A549 (cell line): Measurements from ENCODE around the gene FKTN. TPM values are rescaled to one million over a fixed set of nuclear protein-coding genes. Genes with fewer than 3 reads are reported as not detected.
A peak's percentile ranks its signal among the peaks of the same experiment; 100 is the strongest.

Experiments
- ATAC-seq, 2 experiments: fragments of 200-7000 bp in 1 of 2; fragments of >200 bp in 1 of 2; cut with Nextera tagmentation in 1 of 2; cut with Tn5 transposase in 1 of 2; 3 replicates each; pipeline versions ENCODE4 v1.8.0 to v1.9.1; 2018 to 2020; ENCODE audit warnings: mild to moderate bottlenecking in 1 of 2, moderate library complexity in 1 of 2
- CTCF ChIA-PET: fragments of 300-600 bp; sonication (Branson Sonifier 250); formaldehyde crosslinking; extraction: SDS; loops from one replicate; lab custom pipeline; 2021; ENCODE audit warnings: antibody characterized with exemption, inconsistent platforms; lab: Yijun Ruan, JAX
- POLR2A ChIA-PET: fragments of 350-600 bp; formaldehyde crosslinking; extraction: SDS; loops from one replicate; lab custom pipeline; 2021; ENCODE audit warnings: antibody characterized with exemption, inconsistent platforms; lab: Yijun Ruan, JAX
- DNase-seq, 2 experiments: peaks; one replicate each; pipeline versions ENCODE4 v3.0.0 to v3.0.0-alpha.2; 2011 to 2016; ENCODE audit warnings: low read depth in 1 of 2, low spot score in 1 of 2
- FAIRE-seq: peaks from 2 replicates; lab custom pipeline; 2011; peaks lifted over from hg19 to GRCh38; lab: Jason Lieb, UNC
- H3K27ac ChIP-seq, 2 experiments: fragments of >200 bp; sonication (Bioruptor Twin); formaldehyde crosslinking; 3 replicates each; pipeline ENCODE4 v1.5.1; 2016 to 2017
- H3K4me1 ChIP-seq: fragments of >200 bp; sonication (Bioruptor Twin); formaldehyde crosslinking; 3 replicates; pipeline ENCODE4 v1.6.1; 2016
- H3K4me2 ChIP-seq: fragments of >200 bp; sonication (Bioruptor Twin); formaldehyde crosslinking; 3 replicates; pipeline ENCODE4 v1.6.1; 2016
- H3K4me3 ChIP-seq: fragments of >200 bp; sonication (Bioruptor Twin); formaldehyde crosslinking; 3 replicates; pipeline ENCODE4 v1.5.1; 2016
- H3K9me3 ChIP-seq: fragments of >200 bp; sonication (Bioruptor Twin); formaldehyde crosslinking; 3 replicates; pipeline ENCODE4 v1.6.1; 2016
- CBX2 ChIP-seq: fragments of 200-600 bp; sonication (generic); IDR thresholded peaks from 2 replicates; pipeline ENCODE4 v1.6.1; 2016; ENCODE audit warnings: low read depth, mild to moderate bottlenecking, borderline replicate concordance
- CHD2 ChIP-seq: fragments of 150-350 bp; IDR thresholded peaks from 2 replicates; pipeline ENCODE4 v1.6.1; 2014; ENCODE audit warnings: low read length; ENCODE audit not compliant: partially characterized antibody
- EHF ChIP-seq: fragments of 250-450 bp; sonication (Bioruptor Pico); IDR thresholded peaks from 2 replicates; pipeline ENCODE4 v1.5.0; 2020; ENCODE audit warnings: mild to moderate bottlenecking
- EHMT2 ChIP-seq: fragments of 200-600 bp; sonication (generic); IDR thresholded peaks from 2 replicates; pipeline ENCODE4 v1.6.1; 2016; ENCODE audit warnings: antibody characterized with exemption, low read depth, mild to moderate bottlenecking, moderate library complexity
- FOSL2 ChIP-seq, 2 experiments: fragments of 450-650 bp in 1 of 2; fragments of >200 bp in 1 of 2; sonication (Bioruptor Twin) in 1 of 2; formaldehyde crosslinking; IDR thresholded peaks; 2 replicates each; pipeline versions ENCODE4 v1.5.0 to v1.6.1; 2016 to 2020; ENCODE audit warnings: mild to moderate bottlenecking in 1 of 2, moderate library complexity in 1 of 2
- GATA3 ChIP-seq: IDR thresholded peaks from 2 replicates; pipeline ENCODE4 v1.6.1; 2012; ENCODE audit warnings: borderline replicate concordance
- HDAC2 ChIP-seq: fragments of 200-600 bp; sonication (generic); IDR thresholded peaks from 2 replicates; pipeline ENCODE4 v1.6.1; 2016
- HOXB13 ChIP-seq: fragments of 250-450 bp; sonication (Bioruptor Pico); IDR thresholded peaks from 2 replicates; pipeline ENCODE4 v1.5.0; 2020; ENCODE audit warnings: low read depth, mild to moderate bottlenecking, moderate library complexity
- JUNB ChIP-seq: fragments of >200 bp; sonication (Bioruptor Twin); formaldehyde crosslinking; IDR thresholded peaks from 2 replicates; pipeline ENCODE4 v1.6.1; 2016
- NPAS2 ChIP-seq: fragments of 250-450 bp; sonication (Bioruptor Pico); IDR thresholded peaks from 2 replicates; pipeline ENCODE4 v1.8.0; 2022; ENCODE audit warnings: mild to moderate bottlenecking, moderate library complexity, borderline replicate concordance
- NR3C1 ChIP-seq: fragments of >200 bp; sonication (Bioruptor Twin); formaldehyde crosslinking; IDR thresholded peaks from 3 replicates; pipeline ENCODE4 v1.6.1; 2017
- RARB ChIP-seq: fragments of 250-450 bp; sonication (Bioruptor Pico); IDR thresholded peaks from 2 replicates; pipeline ENCODE4 v1.8.0; 2021; ENCODE audit warnings: mild to moderate bottlenecking, moderate library complexity
- SREBF2 ChIP-seq: fragments of 450-650 bp; IDR thresholded peaks from 2 replicates; pipeline ENCODE4 v1.6.1; 2014; ENCODE audit warnings: mild to moderate bottlenecking, moderate library complexity
- TFCP2L1 ChIP-seq: fragments of 250-450 bp; sonication (Bioruptor Pico); IDR thresholded peaks from 2 replicates; pipeline ENCODE4 v1.5.0; 2021; ENCODE audit warnings: mild to moderate bottlenecking
- ZC3H11A ChIP-seq: fragments of 450-650 bp; IDR thresholded peaks from 2 replicates; pipeline ENCODE4 v1.6.1; 2014; ENCODE audit warnings: antibody characterized with exemption, mild to moderate bottlenecking
- ZFP36 ChIP-seq: fragments of 450-650 bp; IDR thresholded peaks from 2 replicates; pipeline ENCODE4 v1.6.1; 2014; ENCODE audit warnings: borderline replicate concordance; ENCODE audit not compliant: partially characterized antibody
- ZSCAN20 ChIP-seq: fragments of 250-450 bp; sonication (Bioruptor Pico); IDR thresholded peaks from 2 replicates; pipeline ENCODE4 v1.8.0; 2022; ENCODE audit warnings: mild to moderate bottlenecking, moderate library complexity
- WGBS: methylation state at CpG from one replicate; pipeline ENCODE4 v1.1.6; 2017; ENCODE audit errors: missing lambda C conversion rate; 5-methylcytosine and 5-hydroxymethylcytosine counted together
- polyA plus RNA-seq, 4 experiments: library from polyadenylated mRNA; depleted of rRNA in 3 of 4; stranded (reverse); fragments of >200 nt; fragmentation: RNase III in 1 of 4; extraction: RNeasy Plus Mini Kit Qiagen cat#74134 plus additional on column Dnase treatment in 1 of 4; gene quantifications; 2 replicates in 3 of 4; 3 replicates in 1 of 4; pipeline ENCODE4 v1.2.3, GENCODE V29; 2011 to 2017
- TF ChIP-seq, protein P1 (sequence below): fragments of 150-350 bp; IDR thresholded peaks from 2 replicates; pipeline ENCODE4 v1.6.1; 2014; ENCODE audit warnings: low read depth, mild to moderate bottlenecking, low read length

FKTN gene
- polyA plus RNA-seq, 2 of the 4 experiments (the other 2 are of a cell fraction): 10.3 to 21.0 TPM

DNA sequence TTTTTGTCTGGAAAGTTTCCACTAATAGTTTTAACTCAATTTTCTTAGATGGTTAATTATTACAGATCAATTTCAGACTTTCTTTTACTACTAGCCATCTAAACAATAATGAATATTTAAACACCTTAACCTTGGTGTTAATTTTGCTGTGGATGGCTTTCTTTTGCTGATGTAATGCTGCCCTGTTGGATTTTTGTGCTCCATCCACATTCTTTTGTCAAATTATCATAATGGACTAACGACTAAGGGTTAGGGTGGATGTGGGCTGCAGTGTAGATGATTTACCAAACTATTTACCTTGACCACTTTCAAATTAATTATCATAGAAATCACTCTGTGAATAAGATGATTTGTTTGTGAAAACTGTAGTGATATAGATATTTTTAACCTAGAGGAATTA lies 120.8 kb downstream of the FKTN start:
- H3K4me1 ChIP-seq: peaks cover 6% of the 10 kb centered on the region; the same call in 1 of the 3 replicates
- TF ChIP-seq EHF (no peak), ZFP36 (no peak), TFCP2L1 (CRISPR knock-in tag) (no peak), GATA3 (no peak)
- H3K9me3 ChIP-seq: no peaks in the 10 kb centered on the region
- POLR2A ChIA-PET: no interaction called here
- 33% methylated on average over 1 of the region's 1 CpG for WGBS
- no peak for ATAC-seq
- H3K4me3 ChIP-seq: no peak overlapping the region
- no peak for DNase-seq
- no peak overlapping the region for H3K4me2 ChIP-seq
- CTCF ChIA-PET: interaction anchor here (2.1 kb wide), 1 partner anchor 12 kb away, joined by 9 read pairs; no protein-coding TSS in a partner anchor
- FAIRE-seq: no peak
- no peak overlapping the region for H3K27ac ChIP-seq

DNA sequence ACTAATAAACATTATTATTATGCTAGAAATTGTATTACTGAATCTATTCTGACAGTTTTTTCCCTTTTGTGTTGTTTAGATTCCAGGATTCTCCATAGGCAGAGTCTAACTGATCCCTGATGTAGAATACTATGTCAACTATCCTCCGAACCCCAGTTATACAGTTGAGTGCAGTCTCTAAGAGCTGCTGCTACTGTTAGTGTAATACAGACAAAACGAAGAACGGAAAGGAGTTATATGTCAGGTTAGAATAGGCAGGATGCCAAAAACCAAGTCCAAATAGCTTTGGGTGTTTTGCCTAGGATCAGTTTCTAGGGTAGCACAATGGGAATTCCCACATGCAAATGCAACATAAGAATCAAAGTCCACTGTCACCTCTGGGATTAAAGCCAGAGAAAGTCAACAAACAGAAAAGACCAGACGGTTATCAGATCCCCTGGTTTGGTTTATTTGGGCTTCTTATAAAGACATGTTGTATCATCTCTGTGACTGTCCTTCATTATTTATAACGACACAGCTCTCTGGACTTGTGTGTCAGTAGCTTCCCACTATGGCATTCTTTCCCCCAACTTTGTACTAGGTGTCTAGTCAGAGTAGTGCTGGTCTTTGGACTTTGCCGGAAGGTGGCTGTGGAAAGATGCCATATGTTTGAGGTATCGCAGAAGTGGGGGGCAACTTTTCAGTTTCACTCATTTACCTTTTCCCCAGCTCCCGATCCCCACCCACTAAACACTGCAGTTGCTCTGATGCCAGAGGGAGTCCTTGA lies 121.5 kb downstream of the FKTN start:
- ATAC-seq: no peak

DNA sequence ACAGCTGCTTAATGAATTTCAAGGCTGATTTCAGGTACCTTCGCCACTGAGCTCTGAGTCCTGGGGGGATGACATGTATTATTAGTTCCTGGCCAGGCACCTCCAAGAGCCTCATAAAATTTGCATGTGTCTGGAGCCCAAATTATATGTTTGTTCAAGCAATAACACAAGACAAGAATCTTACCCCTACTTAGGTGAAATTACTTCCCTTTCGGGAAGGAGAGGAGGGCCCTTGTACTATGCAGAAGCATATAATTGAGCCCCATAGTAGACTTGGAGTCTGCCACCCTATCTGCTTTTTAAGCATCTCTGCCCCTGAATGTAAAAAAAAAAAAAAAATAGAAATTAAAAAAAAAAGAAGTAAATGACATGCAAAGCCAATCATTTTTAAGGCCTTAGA lies 123.4 kb downstream of the FKTN start:
- ChIA-PET CTCF (interaction anchor here (1.1 kb wide), 1 partner anchor 9 kb away, joined by 3 read pairs; no protein-coding TSS in a partner anchor), POLR2A (interaction anchor here (0.7 kb wide), 1 partner anchor 173 kb away, joined by 3 read pairs; no protein-coding TSS in a partner anchor)
- 94% methylated on average over 2 of the region's 2 CpGs for WGBS
- DNase-seq (no peak), ATAC-seq (no peak), FAIRE-seq (no peak)
- peaks cover 6% of the 10 kb centered on the region; the same call in 1 of the 3 replicates for H3K4me1 ChIP-seq
- no peak overlapping the region for H3K27ac ChIP-seq
- no peak overlapping the region for H3K4me2 ChIP-seq
- no peaks in the 10 kb centered on the region for H3K9me3 ChIP-seq
- TF ChIP-seq NPAS2: no peak
- no peak for TF ChIP-seq EHMT2
- TF ChIP-seq ZSCAN20 (CRISPR knock-in tag): no peak
- TF ChIP-seq ZC3H11A: no peak
- no peak for TF ChIP-seq HDAC2
- TF ChIP-seq, protein P1, sequence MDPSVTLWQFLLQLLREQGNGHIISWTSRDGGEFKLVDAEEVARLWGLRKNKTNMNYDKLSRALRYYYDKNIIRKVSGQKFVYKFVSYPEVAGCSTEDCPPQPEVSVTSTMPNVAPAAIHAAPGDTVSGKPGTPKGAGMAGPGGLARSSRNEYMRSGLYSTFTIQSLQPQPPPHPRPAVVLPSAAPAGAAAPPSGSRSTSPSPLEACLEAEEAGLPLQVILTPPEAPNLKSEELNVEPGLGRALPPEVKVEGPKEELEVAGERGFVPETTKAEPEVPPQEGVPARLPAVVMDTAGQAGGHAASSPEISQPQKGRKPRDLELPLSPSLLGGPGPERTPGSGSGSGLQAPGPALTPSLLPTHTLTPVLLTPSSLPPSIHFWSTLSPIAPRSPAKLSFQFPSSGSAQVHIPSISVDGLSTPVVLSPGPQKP: no peak
- TF ChIP-seq RARB (CRISPR knock-in tag): no peak
- no peak for TF ChIP-seq CHD2
- TF ChIP-seq JUNB: no peak
- no peak for TF ChIP-seq SREBF2
- TF ChIP-seq HOXB13 (CRISPR knock-in tag): no peak
- no peak overlapping the region for H3K4me3 ChIP-seq

More for the DNA sequence above, 121.5 kb downstream of the FKTN start:
- TF ChIP-seq HDAC2: no peak
- no peak for TF ChIP-seq CBX2
- TF ChIP-seq, all 56 proteins: peak for 0
- Histone ChIP-seq H3K27ac (no peak overlapping the region), H3K4me1 (peaks cover 6% of the 10 kb centered on the region; the same call in 1 of the 3 replicates), H3K9me3 (no peaks in the 10 kb centered on the region), H3K4me2 (peak overlapping the region; percentile 35; the same call in 1 of the 3 replicates), H3K4me3 (no peak overlapping the region)
- 47% methylated on average over 8 of the region's 8 CpGs for WGBS
- ChIA-PET POLR2A (no interaction called here), CTCF (interaction anchor here (0.7 to 2.1 kb wide), 2 partner anchors 11 to 23 kb away, joined by 3 to 9 read pairs; no protein-coding TSS in a partner anchor)
- FAIRE-seq (peak; percentile 7), DNase-seq (peak in 1 of 2 experiments; percentile 13)

DNA sequence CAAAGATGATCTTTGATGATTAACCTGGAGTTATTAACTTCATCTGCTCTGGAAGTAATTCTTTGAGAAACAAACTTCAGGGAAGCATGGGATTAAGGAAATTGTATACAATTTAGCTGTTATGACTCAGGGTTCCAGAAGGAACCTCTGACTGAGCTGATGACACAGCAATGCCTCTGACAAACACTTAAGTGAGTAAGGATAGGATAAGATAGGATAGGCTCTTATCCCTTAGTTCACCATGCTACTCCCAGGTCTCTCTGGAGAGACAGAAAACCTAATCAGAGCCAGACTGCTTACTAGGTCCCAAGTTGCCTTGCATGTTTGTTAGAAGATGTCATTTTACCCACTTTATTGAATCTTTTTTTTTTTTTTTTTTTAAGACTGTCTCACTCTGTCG lies 123.8 kb downstream of the FKTN start:
- peak; percentile 16 to 39 for DNase-seq
- CTCF ChIA-PET: interaction anchor here (0.7 to 1.1 kb wide), 3 partner anchors 9 to 1312 kb away, joined by 3 to 4 read pairs (median 3); no protein-coding TSS in a partner anchor
- peak; percentile 71 to 82 for ATAC-seq

More for the DNA sequence above, 123.8 kb downstream of the FKTN start:
- Histone ChIP-seq H3K4me1 (peaks cover 6% of the 10 kb centered on the region; the same call in 1 of the 3 replicates), H3K4me2 (no peak overlapping the region), H3K4me3 (no peak overlapping the region), H3K9me3 (no peaks in the 10 kb centered on the region), H3K27ac (no peak overlapping the region)
- FAIRE-seq: no peak
- 85% methylated on average over 1 of the region's 1 CpG for WGBS
- TF ChIP-seq NR3C1 (no peak), FOSL2 (IDR thresholded peaks at IDR 0.05) (no peak), FOSL2 (CRISPR knock-in tag; IDR thresholded peaks at IDR 0.05) (0 out of 2 replicates have a peak, but pooled peaks have one; percentile 22)
- POLR2A ChIA-PET: interaction anchor here (0.7 kb wide), 1 partner anchor 173 kb away, joined by 3 read pairs; no protein-coding TSS in a partner anchor
